HG03039 (cell line): ENCODE data around the gene CARD10.

Experiments
- ATAC-seq: cut with Tn5 transposase; IDR thresholded peaks from one replicate; pipeline ENCODE4 v1.9.1; 2021; ENCODE audit warnings: mild to moderate bottlenecking, moderate library complexity; ENCODE audit not compliant: unreplicated experiment

The CARD10 gene

GRCh38 chr22:37504964-37505363, 14.3 kb downstream of the CARD10 start:
- ATAC-seq, result no peak

- no peak for ATAC-seq
Observed at GRCh38 chr22:37503850-37504249, 15.4 kb downstream of the CARD10 start.

DNA sequence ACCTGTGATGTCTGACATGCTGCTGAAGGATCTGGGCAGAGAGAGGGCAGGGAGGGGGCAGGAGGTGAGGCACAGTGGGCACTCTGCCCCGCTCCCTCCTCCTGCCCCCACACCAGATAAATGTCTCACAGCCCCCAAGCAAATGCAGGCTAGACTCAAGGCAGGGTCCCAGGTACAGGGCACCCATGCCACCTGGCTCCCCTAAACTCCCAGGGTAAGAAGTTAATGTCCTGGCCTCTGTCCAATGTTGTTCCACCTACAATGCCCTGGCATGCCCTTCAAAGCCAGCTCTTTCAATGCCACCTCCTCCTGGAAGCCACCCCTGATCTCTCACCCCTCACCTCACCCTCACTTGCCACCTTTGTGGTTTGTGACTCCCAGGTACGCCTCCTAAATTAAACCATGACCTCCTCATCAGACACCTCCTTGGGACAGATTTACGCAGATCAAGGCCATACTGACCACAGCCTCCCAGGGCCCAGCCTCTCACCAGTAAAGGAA, 16.0 kb downstream of the CARD10 start:
- no peak for ATAC-seq

- no peak for ATAC-seq
Observed at GRCh38 chr22:37502342-37503182, 16.7 kb downstream of the CARD10 start.

DNA sequence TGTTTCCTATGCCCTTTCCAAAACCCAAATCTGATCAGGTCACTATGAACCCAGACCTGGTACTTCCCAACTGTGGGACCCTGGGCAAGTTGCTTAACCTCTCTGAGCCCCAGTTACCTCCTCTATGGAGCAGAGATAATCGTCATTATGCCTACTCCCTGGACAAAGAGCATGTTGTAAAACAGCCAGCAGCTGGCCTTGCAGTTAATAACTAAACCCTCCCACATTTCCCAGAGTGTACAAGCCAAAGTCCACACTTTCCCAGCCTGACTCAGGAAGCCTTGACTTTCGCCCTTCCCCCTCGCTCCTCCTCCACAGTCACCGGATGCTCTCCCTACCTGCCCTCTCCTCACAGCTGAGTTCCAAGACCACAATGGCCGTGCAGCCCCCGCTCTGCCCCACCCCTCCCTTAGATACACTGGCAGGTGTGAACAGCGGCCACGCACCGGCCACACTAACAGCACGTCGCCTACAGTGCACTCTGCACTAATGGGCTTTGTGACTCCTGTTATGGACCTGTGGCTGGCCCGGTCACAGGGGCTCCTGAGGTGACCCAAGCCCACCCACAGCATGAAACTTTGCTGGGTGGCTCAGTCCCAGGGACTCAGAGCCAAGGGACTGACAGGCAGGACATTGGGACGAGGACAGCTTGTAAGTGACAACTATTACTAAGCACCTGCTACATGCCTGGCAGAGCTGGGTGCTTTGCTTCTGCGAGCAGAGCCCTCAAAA, 17.4 kb downstream of the CARD10 start:
- ATAC-seq, result no peak

- ATAC-seq, result no peak
Observed at GRCh38 chr22:37500745-37501609, 18.2 kb downstream of the CARD10 start.

DNA sequence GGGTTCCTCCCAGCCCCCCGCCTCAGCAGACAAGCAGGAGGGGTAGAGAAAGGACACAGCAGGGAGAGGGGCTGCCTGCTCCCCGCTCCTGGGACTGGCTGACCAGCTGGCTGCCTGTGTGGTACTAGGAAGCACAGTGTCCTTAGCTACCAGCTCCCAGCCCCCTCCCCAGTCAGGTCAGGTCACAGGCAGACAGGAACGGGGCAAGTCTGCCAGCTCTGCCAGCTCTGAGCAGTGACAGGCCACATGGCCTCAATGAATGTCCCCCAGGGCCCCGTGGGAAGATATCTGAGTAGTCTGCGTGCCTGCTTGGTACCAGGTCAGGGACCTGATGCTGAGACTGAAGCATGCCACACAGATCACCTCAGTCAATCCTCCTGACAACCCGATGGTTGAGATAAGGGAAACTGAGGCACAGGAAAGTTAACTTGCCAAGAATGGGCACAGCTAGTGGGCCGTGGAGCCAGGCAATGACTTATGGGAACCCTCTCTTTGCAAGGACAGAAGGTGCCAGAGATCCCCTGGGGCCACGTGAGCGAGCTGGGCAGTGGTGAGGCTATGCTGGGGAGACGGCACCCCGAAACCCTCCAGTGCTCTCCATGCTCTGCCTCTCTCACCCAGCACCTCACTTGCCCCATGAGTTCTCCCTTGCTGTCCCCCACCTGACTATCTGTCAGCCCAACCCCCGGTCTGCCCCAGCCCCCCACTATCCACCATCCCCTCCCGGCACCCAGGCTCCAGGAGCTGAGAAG, 19.2 kb downstream of the CARD10 start:
- ATAC-seq, result no peak

GRCh38 chr22:37499027-37499707, 20.0 kb downstream of the CARD10 start:
- no peak for ATAC-seq

DNA sequence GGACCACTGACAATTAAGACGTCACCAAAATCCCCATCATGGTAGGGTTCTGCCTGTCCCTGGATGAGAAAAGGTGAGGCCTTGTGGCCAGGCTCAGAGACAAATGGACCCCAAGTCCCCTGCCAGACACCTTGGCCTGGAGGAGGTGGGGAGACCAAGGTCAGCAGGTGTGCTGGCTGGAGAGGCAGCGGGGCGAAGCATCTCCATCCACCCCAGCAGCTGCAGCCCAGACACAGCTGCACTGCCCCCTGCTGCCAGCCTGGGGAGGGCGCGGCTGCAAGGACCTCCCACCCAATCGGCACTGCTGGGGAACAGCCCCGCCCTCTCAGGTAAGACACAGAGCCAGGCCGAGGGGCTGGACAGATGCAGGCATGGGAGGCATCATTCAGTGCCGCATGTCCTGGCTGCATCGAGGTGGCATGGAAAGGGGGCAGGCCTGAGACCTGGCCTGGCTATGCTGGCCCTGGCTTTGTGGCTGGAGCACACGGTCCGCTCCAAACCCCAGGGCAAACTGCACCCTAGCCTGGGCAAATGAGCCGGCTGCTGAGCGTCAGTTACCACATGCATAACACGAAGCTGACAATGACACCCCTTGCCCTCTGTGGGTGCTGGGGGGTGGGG, 20.8 kb downstream of the CARD10 start:
- no peak for ATAC-seq

DNA sequence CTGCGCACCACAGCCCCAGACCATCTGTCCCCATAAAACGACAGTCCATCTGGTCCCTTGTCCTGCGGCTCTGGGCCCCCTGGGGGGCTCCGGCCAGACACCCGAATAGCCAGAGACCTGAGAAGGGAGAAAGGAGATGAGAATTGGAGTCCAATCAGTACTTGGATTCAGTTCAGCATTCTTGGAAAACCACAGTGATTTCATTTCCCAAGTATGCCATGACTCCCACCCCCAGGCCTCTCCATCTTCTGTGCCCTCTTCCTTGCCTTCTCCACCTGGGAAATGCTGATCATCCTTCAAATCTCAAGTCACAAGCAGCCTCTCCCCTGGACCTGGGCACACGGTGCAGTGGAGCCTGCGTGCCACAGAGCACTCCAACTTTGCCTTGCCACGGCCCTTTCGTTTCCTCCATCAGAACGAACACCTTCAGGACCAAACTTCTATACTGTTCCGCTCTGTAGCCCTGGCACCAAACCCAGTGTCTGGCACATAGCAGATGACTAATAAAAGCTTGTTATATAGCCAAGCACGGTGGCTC, 22.1 kb downstream of the CARD10 start:
- ATAC-seq, result no peak

- ATAC-seq, result no peak
Observed at GRCh38 chr22:37496651-37497050, 22.6 kb downstream of the CARD10 start.

DNA sequence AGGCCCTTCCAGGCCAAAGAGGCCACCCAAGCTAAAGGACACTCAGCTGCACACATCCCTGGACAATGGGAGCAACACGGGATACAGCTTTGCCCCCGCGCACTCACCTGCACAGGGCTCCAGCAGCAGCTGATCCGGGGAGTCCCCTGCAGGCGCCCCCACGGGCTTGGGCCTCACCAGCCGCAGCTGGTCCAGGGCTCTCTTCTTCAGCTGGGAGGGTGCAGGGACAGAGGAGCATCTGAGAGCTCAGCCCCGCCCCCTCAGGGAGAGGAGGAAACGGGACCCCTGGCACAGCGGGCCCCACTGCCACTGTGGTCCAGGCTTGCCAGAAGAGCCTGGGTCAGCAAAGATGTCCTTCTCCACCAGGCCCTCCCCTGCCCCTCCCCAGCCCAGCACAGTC, 25.2 kb downstream of the CARD10 start:
- ATAC-seq, result no peak

DNA sequence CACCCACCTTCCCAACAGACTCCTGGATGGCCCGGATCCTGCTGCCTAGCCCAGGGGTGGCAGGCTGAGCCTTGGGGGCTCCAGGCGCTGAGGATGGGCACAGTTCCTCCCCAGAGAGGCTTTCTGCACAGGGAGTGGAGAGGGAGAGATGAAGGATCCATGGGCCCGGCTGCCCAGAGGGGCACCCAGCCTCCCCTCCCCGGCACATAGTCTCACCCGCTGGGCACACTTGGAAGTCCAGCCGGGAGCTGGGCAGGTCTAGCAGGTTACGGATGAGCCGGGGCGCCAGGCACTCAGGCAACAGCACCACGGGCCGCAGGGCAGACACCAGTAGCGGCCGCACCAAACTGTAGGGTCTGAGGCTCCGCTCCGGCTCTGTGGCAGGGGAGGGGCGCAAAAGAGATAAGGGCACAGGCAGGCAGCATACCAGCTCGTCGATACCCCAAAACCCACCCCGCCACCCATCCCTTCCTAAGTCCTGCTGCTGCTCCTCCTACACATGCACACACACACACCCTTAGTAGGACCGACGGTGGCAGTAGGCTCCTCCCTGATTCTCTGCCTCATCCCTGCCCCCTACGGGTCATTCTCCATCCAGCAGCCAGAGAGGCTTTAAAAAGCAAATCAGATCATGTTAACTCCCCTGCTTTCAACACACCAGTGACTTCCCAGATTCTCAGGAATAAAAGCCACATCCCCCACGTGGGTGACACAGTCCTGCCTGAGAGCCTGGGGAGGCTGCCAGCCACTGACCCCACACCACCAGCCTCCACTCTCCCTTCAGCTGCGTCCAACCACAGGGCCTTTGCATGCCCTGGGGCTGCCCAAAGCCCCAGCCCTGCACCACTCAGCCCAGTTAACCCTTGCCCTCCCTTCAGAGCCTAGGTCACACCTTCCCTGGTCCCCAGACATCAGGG, 26.5 kb downstream of the CARD10 start:
- ATAC-seq, result no peak

DNA sequence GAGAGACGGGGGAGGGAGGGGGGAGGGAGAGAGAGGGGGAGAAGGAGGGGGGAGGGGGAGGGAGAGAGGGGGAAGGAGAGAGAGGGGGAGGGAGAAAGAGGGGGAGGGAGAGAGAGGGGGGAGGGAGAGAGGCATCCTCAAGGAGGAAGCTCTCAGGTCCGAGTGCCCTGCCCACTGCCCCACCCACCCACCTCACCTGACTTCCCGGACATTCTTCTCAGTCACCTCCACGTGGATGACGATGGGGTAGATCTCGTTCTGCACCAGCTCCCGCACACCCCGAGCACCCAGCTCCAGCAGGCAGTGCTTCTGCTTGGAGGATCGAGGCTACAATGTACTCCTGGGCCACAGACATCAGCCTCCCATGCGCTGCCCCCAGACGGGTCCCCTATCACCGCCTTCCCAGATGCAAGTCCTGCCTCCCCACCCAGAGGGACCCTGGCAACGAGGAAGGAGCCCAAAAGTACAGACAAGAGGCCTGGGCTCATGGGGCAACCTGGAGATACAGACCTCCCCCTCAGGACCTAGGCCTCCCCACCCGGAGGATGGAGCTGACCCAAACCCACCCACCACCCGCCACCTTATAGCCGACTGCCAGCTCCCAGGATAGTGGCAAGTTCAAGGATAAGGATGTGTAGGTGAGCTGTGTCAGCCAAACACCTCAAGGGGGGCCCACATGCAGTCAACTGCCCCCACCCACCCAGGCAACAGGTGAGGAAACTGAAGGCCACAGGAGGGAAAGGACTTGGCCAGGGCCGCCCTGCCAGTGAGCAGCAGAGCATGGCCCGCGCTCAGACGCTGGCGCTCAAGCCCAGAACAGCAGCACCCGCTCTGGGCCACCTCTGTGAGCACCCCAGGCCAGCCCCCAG, 27.4 kb downstream of the CARD10 start:
- no peak for ATAC-seq

DNA sequence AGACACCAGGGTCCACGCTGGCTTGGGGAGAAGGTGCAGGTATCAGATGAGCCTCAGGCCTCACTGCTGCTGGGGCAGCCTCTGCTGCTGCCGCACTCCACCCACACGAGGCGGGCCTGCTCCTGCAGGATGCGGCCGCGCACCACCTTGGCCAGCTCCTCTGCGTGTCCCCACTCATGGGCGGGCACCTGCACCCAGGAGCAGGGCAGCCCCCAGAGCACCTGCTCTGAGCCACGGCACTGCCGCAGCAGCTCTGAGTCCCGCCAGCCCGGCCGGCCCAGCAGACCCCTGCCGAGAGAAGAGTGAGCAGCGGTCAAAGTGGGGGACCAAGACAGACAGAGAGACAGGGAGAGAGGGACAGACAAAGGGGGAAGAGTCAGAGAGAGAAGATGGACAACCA, 28.1 kb downstream of the CARD10 start:
- no peak for ATAC-seq

DNA sequence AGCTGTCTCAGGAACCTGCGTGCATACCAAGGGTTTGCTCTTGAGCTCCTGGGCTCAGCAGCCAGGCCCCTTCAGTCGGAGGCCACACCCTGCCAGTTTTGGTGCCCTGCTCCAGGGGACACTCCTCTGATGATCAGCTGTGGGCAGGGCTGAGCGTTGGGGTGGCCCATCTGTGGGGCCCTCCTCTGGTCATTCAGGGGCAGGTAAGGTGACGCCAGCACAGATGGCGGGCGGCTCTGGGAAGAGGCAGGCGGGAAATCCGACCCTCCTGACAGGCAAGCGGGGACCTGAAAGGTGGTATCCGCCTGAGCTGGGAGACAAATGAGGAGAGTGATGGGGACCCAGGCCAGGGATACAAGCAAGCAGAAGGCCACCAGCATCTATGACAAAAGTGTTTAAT, 29.2 kb downstream of the CARD10 start:
- no peak for ATAC-seq
